ENCODE data around the gene IGFBP1.
"Not testable (repeated sequence)": the region's sequence is repeated elsewhere in the genome, so short reads cannot be mapped to it uniquely, and the experiment has no call there.

Gene IGFBP1

DNA sequence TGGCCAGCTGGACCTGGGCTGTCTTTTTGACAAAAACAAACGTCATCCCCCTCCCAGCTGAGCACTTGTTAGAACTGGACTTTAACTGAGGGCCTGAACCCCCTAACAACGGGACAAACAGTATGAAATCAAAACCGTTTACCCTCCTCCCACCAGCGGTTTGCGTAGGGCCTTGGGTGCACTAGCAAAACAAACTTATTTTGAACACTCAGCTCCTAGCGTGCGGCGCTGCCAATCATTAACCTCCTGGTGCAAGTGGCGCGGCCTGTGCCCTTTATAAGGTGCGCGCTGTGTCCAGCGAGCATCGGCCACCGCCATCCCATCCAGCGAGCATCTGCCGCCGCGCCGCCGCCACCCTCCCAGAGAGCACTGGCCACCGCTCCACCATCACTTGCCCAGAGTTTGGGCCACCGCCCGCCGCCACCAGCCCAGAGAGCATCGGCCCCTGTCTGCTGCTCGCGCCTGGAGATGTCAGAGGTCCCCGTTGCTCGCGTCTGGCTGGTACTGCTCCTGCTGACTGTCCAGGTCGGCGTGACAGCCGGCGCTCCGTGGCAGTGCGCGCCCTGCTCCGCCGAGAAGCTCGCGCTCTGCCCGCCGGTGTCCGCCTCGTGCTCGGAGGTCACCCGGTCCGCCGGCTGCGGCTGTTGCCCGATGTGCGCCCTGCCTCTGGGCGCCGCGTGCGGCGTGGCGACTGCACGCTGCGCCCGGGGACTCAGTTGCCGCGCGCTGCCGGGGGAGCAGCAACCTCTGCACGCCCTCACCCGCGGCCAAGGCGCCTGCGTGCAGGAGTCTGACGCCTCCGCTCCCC lies at the start of gene IGFBP1:
Gene IGFBP1 (plus strand): TSS at position 304 of the 808 bp plus-strand sequence. CDS start 165 bp downstream, at position 469.
- DNase-seq (ENCODE audit: low read depth) = no peak
- H3K4me3 ChIP-seq (ENCODE audit: low read length) = peak within 1 kb of the TSS; percentile 42
- TF ChIP-seq, protein P1, sequence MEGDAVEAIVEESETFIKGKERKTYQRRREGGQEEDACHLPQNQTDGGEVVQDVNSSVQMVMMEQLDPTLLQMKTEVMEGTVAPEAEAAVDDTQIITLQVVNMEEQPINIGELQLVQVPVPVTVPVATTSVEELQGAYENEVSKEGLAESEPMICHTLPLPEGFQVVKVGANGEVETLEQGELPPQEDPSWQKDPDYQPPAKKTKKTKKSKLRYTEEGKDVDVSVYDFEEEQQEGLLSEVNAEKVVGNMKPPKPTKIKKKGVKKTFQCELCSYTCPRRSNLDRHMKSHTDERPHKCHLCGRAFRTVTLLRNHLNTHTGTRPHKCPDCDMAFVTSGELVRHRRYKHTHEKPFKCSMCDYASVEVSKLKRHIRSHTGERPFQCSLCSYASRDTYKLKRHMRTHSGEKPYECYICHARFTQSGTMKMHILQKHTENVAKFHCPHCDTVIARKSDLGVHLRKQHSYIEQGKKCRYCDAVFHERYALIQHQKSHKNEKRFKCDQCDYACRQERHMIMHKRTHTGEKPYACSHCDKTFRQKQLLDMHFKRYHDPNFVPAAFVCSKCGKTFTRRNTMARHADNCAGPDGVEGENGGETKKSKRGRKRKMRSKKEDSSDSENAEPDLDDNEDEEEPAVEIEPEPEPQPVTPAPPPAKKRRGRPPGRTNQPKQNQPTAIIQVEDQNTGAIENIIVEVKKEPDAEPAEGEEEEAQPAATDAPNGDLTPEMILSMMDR (conservative IDR thresholded peaks at IDR 0.05; ENCODE audit: low read depth, low read length) = no peak

DNA sequence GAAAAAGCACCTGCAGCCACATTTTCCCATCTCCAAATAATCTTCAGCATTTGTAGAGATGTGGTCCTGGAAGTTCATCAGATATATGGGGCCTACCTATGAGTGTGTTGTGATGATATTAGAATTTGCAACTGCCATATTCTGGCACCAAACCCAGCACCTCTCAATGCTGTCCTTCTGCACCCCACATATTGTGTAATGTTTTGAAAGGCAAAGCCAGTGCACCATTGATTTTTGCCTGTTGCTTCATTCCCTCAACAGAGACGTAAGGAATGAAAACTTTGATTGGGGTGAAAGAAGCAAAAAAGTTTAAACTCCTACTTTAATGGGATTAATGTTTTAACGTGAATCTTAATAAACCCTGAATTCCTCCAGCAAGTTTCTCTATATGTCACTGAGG lies 49.4 kb upstream of the IGFBP1 start:
- not testable (repeated sequence) for H3K4me3 ChIP-seq (ENCODE audit: low read length); DNase-seq (ENCODE audit: low read depth)

DNA sequence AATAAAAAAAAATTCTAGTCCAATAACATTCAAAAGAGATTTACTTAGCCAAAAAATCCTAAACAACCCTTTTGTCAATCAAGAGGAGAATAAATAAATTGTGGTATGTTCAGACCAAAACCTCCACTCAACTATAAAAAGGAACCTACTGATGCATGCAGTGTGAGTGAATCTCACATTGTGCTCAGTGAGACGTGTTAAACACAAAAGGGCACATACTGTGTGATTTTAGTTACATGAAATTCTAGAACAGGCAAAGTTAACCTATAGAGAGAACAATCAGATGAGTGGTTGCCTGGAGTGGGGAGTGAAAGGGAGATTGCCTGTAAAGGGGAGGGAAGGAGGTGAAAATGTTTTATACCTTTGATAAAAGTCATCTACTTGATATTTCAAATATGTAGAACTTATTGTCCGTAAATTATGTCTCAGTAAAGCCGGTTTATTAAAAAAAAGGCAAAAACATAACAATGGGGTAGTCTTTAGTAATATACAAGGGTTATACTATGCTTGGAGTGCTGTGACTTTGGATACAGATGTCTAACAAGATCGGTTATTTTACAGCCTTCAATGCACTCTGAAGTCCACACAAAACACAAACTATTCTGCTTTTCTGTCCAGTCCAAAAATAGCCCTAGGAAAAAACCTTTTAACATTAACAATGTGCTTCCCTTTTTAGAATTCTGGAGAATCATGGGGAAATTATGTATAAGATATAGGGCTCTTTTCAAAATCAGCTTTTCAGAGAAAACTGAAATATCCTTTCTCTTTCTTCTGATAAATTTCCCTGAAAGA lies 46.2 kb upstream of the IGFBP1 start:
- DNase-seq (ENCODE audit: low read depth); H3K4me3 ChIP-seq (ENCODE audit: low read length): not testable (repeated sequence)

DNA sequence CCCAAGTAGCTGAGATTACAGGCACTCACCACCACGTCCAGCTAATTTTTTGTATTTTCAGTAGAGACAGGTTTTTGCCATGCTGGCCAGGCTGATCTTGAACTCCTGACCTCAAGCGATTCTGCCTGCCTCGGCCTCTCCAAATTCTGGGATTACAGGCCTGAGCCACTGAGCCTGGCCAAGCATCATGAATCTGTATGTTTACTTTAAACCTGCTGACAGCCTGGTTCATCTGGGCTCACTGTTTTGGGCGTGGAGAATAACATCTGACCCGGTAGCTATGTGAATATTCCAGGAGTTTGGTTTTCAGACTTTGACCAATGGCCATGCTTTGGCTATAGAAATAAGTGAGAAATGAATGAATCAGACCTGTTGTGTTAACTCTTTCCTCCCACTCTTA lies 41.8 kb upstream of the IGFBP1 start:
- not testable (repeated sequence) for DNase-seq (ENCODE audit: low read depth); H3K4me3 ChIP-seq (ENCODE audit: low read length)

DNA sequence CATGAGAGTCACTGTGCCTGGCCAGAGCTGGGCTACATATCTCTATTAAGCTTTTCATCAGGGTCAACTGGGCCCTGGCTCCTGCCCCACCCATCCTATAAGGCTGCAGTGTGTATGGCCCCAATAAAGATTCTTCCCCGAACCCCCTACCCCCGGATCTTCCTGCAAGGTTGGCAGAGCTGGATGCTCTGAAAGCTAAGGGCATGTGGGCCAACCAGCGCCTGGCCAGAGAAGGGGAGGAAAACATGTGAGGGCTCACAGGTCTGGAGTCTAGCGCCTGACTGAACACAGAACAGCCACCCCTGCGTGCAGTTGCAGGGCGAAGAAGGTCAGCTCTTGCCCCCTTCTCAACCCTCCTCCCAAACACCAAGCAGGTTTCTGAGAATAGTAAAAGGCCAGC lies 39.6 kb upstream of the IGFBP1 start:
- DNase-seq (ENCODE audit: low read depth); H3K4me3 ChIP-seq (ENCODE audit: low read length): not testable (repeated sequence)

DNA sequence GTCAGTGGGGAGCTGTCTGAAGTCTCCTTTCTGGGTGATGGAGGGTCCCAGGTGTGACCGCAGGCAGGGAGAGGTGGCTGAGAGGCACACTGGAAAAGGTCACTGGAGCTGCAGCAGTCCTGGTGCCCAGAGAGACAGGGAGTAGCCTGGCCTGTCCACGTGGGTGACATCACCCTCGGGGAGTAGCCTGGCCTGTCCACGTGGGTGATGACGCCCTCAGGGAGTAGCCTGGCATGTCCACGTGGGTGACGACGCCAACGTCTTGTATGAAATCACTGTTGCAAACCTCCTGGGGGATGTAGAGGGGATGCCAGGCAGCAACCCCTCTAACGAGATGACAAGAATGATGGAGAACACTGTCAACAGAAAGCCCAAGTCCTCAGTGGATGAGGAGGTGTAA lies 35.3 kb upstream of the IGFBP1 start:
- H3K4me3 ChIP-seq (ENCODE audit: low read length); DNase-seq (ENCODE audit: low read depth): not testable (repeated sequence)

DNA sequence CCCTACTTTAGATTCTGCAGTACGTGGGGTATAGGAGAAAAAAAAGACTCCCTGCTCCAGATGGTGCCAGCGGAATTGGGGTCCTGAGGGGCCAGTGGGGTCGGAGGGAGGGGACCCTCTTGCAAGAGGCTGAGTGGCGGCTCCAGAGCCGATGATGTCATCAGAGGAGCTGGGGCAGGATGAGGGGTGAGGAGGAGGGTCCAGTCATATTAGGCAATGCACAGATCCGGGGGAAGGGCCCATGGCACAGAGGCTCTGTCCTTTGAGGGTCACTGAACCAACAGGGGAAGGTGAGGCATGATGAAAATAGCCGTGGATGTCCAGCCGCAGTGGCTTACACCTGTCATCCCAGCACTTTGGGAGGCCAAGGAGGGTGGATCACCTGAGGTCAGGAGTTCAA lies 34.8 kb upstream of the IGFBP1 start:
- not testable (repeated sequence) for H3K4me3 ChIP-seq (ENCODE audit: low read length); DNase-seq (ENCODE audit: low read depth)

DNA sequence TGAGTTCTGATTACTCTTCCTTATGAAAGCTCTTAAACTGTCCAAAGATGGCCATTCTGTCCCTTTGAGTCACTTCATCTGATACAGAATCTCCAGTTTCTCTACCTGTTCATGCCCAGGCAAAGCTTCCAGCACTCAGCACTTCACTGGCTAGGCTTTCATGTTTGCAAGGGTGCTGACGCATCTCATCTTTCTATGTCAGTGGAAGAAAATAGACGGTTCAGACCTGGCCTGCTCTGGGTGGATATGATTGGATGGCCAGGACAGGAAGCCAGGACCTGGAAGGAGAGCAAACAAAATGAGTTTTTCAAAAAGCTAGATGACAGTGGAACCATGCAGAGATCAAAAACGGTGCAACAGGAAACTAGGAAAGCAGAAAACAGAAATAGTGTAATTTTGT lies 32.6 kb upstream of the IGFBP1 start:
- not testable (repeated sequence) for H3K4me3 ChIP-seq (ENCODE audit: low read length); DNase-seq (ENCODE audit: low read depth)

DNA sequence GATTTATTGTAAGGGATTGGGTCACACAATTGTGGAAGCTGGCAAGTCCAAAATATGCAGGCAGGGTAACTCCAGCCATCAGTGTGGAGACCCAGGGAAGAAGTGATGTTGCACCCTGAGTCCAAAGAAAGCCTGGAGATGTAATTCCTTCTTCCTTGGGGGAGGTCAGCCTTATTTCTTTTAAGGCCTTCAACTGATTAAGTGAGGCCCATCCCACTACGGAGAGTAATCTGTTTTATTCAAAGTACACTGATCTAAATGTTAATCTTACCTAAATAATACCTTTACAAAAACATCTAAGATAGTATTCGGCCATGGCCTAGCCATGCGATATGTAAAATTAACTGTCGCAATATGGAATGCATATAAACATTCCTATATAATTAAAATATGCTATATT lies 31.4 kb upstream of the IGFBP1 start:
- not testable (repeated sequence) for DNase-seq (ENCODE audit: low read depth); H3K4me3 ChIP-seq (ENCODE audit: low read length)

DNA sequence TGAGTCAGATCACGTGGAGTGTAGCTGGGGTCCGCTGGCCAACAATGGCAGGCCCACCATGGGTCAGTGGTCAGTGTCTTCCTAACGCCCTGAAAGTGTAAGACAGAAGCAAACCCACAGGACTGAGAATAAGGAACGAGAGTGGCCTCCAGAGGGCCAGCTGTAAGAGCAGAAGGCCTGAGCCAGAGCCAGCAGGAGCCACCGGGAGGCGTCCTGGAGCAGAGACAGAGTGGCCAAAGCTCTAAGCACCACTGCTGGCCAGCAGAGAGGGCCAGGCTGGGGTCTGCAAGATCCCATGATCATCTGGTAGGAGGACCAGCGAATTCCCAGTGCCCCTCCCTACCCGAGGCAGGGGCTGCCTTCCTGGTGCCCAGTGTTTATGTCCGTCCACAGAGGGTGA lies 24.6 kb upstream of the IGFBP1 start:
- no peak overlapping the region for H3K4me3 ChIP-seq (ENCODE audit: low read length)
- TF ChIP-seq, protein P1 (conservative IDR thresholded peaks at IDR 0.05; ENCODE audit: low read depth, low read length) = peak; percentile 33
- no peak for DNase-seq (ENCODE audit: low read depth)

DNA sequence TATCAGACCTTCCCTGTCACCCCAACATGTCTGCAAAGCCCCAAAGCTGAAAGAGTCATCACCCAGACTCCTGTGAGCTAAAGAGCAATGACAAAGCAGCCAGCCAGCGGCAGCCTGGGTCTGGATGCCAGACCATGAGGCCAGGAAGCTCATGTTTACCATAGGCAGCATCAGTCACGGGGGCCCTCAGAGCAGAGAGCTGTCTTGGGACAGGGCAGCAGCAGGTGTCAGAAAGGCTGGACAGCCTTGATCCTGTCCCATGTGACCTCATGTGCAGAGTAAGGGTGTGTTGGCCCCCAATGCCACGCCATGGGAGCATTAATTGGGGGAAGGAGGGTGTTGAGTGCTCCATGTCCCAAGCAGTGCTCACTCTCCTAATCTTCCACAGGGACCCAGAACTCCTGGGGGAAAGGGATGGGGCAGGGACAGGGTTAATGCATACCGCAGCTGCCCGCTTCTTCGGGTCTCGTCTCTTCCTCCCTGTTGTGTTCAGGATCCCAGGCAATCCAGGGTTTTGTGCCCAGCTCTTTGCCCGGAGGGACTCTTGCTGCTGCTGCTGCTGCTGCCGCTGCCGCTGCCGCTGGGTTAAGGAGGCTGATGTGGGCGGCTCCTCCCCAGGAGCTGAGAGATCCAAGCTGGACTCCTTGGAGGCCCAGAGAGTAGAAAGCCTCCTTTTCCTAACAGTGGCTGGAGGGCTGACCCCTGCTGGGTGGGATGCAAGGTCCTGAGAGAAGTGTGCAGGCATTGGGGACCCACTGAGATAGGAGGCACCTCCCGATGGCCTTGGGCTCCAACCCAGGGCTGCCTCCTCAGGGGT lies 22.5 kb upstream of the IGFBP1 start:
- no peak for DNase-seq (ENCODE audit: low read depth)
- TF ChIP-seq, protein P1 (conservative IDR thresholded peaks at IDR 0.05; ENCODE audit: low read depth, low read length) = no peak
- no peak overlapping the region for H3K4me3 ChIP-seq (ENCODE audit: low read length)
